Measurements from ENCODE around the gene ADORA3. TPM values are rescaled to one million over a fixed set of nuclear protein-coding genes. Genes with fewer than 3 reads are reported as not detected.

The ADORA3 gene
- total and polyA plus RNA-seq, 10 of the 15 experiments (the other 5 are each of a cell fraction or from before 2014, with no cell fraction given): 0.14 to 0.29 (median 0.18) TPM; not detected in 2

- TF ChIP-seq CBX5 (IDR thresholded peaks at IDR 0.05; ENCODE audit: low read depth) (no peak), TBL1XR1 (IDR thresholded peaks at IDR 0.05; ENCODE audit: low read depth, low read length) (no peak)
Observed at GRCh38 chr1:111538343-111539025, 35.1 kb upstream of the ADORA3 start (continued).

- no peaks in the 10 kb centered on the region for H4K20me1 ChIP-seq (ENCODE audit: control insufficient read depth, insufficient read depth)
- H3K27ac ChIP-seq (ENCODE audit: control insufficient read depth, insufficient read depth): no peak overlapping the region
- no peaks in the 10 kb centered on the region; the same call in 1 of the 2 replicates for H3K4me1 ChIP-seq (ENCODE audit: control insufficient read depth, insufficient read depth, low read length)
- TF ChIP-seq CBX5 (IDR thresholded peaks at IDR 0.05; ENCODE audit: low read depth): no peak
- no peak for TF ChIP-seq FOXM1 (IDR thresholded peaks at IDR 0.05; ENCODE audit: low read depth, low read length)
- no peak for TF ChIP-seq EZH2 (IDR thresholded peaks at IDR 0.05; ENCODE audit: borderline replicate concordance, control insufficient read depth, low read depth, low read length)
- no peak for TF ChIP-seq ELK1 (IDR thresholded peaks at IDR 0.05; ENCODE audit: low read depth, low read length)
- no peak for TF ChIP-seq TBL1XR1 (IDR thresholded peaks at IDR 0.05; ENCODE audit: low read depth, low read length)
- no peak for TF ChIP-seq KAT2A (conservative IDR thresholded peaks at IDR 0.05; ENCODE audit: control insufficient read depth, low read depth, low read length)
- no peak for TF ChIP-seq ZNF24 (IDR thresholded peaks at IDR 0.05)
- no peak for TF ChIP-seq POU2F2 (IDR thresholded peaks at IDR 0.05; ENCODE audit: borderline replicate concordance, low read depth, low read length)
- no peak for TF ChIP-seq ATF7 (IDR thresholded peaks at IDR 0.05; ENCODE audit: low read depth)
- no peak overlapping the region for H3K4me3 ChIP-seq
- POLR2A ChIA-PET: interaction anchor here (0.7 kb wide), 1 partner anchor 1626 kb away, joined by 3 read pairs; no protein-coding TSS in a partner anchor
- H3K27me3 ChIP-seq (replicated peaks in 1 of 2; ENCODE audit: control insufficient read depth in 2 of 2, insufficient read depth in 2 of 2, low read length in 1 of 2): no peaks in the 10 kb centered on the region
- H3K4me2 ChIP-seq (ENCODE audit: control insufficient read depth, insufficient read depth): no peak overlapping the region
- no peaks in the 10 kb centered on the region for H3K9me3 ChIP-seq (replicated peaks; ENCODE audit: control insufficient read depth, insufficient read depth, low read length)
- H3K79me2 ChIP-seq (ENCODE audit: control insufficient read depth, insufficient read depth, low read length): no peaks in the 10 kb centered on the region
- FAIRE-seq (no peak), ATAC-seq (no peak), DNase-seq (ENCODE audit: low read depth, low spot score) (no peak)
- H3K9ac ChIP-seq (ENCODE audit: control insufficient read depth, insufficient read depth, low read length): no peak overlapping the region
- whole genome bisulfite sequencing (ENCODE audit: insufficient coverage, insufficient replicate concordance, low lambda C conversion rate, missing lambda C conversion rate): 67% methylated on average over 14 of the region's 14 CpGs
- H3K36me3 ChIP-seq (ENCODE audit: control insufficient read depth in 2 of 2, insufficient read depth in 2 of 2, low read length in 1 of 2): no peaks in the 10 kb centered on the region
- SMC1A ChIA-PET (ENCODE audit: uncharacterized antibody, unreplicated experiment): interaction anchor here (0.9 kb wide), 1 partner anchor 18 kb away, joined by 3 read pairs; no protein-coding TSS in a partner anchor
- RAD21 ChIA-PET (ENCODE audit: unreplicated experiment): interaction anchor here (0.6 to 1.4 kb wide), 2 partner anchors 84 to 134 kb away, joined by 3 read pairs; no protein-coding TSS in a partner anchor
- no peak overlapping the region for H2AFZ ChIP-seq (ENCODE audit: control insufficient read depth, low read depth, low read length)
- CTCF ChIA-PET: interaction anchor here (0.9 to 1.1 kb wide), 3 partner anchors 11 to 56 kb away, joined by 3 to 4 read pairs (median 3); no protein-coding TSS in a partner anchor
- in situ Hi-C loops (cut with MboI): no loop called here
- intact Hi-C loops (cut with micrococcal nuclease; ENCODE audit: unreplicated experiment): no loop called here
- no TSS peak for BruUV-seq (replicated peaks)
Observed at GRCh38 chr1:111535256-111536191, 32.1 kb upstream of the ADORA3 start.
